NCI-H510A treated with DMSO at 0.1 percent for 48 hours (cell line): ENCODE measurements around the gene WRAP73.

Experiments
- DNase-seq: peaks from one replicate; lab custom pipeline; 2025; lab: John Stamatoyannopoulos, UW

The WRAP73 gene, protein sequence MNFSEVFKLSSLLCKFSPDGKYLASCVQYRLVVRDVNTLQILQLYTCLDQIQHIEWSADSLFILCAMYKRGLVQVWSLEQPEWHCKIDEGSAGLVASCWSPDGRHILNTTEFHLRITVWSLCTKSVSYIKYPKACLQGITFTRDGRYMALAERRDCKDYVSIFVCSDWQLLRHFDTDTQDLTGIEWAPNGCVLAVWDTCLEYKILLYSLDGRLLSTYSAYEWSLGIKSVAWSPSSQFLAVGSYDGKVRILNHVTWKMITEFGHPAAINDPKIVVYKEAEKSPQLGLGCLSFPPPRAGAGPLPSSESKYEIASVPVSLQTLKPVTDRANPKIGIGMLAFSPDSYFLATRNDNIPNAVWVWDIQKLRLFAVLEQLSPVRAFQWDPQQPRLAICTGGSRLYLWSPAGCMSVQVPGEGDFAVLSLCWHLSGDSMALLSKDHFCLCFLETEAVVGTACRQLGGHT

GRCh38 chr1:3649342-3650247, at the start of gene WRAP73:
TSS of gene WRAP73 (minus strand) at chr1:3650103. CDS start at chr1:3649999, 104 bp downstream.
- peak; percentile 58 for DNase-seq

GRCh38 chr1:3699596-3699995, 49.7 kb upstream of the WRAP73 start:
- no peak for DNase-seq

DNA sequence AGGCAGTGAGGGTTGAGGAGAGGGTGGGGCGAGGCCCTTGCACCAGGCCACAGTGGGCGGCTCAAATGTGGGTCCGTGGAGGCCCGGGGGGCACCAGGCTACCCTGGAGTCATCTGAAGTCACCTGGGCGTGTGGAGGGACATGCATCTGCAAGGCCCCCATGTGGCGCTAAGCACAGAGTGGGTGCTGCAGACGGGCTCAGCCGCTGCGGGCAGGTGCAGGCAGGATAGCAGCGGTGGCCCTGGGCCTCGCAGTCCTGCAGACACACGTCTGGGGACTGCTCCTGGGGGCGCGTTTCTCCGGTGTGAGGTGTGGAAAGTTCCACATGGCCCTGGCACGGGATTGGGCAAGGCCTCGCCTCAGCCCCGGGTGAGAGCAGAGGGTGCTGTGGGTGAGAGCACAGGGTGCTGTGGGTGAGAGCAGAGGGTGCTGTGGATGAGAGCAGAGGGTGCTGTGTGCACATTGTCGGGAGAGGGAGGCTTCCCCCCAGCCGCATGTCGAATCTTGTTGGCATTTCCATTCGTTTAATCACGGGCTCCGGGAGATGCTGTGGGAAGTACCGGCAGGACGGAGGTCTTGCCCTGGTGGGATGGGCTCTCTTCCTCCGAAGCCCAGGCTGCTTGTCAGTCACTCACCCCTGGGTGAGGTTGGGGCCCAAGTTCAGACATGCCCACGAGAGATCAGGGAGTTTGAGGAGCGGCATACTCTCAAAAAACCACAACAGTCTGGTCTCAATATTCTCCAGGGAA, 48.9 kb upstream of the WRAP73 start:
- no peak for DNase-seq

- DNase-seq: peak; percentile 89
Observed at GRCh38 chr1:3697810-3698209, 47.9 kb upstream of the WRAP73 start.

- no peak for DNase-seq
Observed at GRCh38 chr1:3697104-3697503, 47.2 kb upstream of the WRAP73 start.

- DNase-seq: no peak
Observed at GRCh38 chr1:3696689-3697088, 46.8 kb upstream of the WRAP73 start.

GRCh38 chr1:3695326-3696217, 45.7 kb upstream of the WRAP73 start:
- DNase-seq: peak; percentile 35

DNA sequence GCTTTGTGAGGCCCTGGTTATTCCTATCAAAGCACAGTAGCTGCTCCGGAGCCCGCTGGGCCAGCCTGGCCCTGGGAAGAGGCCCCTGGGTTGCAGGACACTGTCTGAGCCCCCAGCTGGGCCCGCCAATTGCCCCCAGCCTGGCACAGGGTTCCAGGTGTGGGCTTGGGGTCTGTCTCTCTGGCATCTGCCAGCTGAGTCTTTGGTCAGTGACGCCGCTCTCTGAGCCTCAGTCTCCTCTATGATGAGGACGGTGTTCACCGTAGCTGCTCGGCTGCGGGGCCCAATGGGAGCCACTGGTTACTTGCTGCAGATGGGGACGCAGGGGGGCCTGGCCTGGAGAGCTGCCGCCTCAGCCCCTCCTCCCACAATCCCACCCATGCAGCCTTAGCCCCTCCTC, 43.4 kb upstream of the WRAP73 start:
- no peak for DNase-seq

GRCh38 chr1:3692598-3692997, 42.7 kb upstream of the WRAP73 start:
- no peak for DNase-seq

DNA sequence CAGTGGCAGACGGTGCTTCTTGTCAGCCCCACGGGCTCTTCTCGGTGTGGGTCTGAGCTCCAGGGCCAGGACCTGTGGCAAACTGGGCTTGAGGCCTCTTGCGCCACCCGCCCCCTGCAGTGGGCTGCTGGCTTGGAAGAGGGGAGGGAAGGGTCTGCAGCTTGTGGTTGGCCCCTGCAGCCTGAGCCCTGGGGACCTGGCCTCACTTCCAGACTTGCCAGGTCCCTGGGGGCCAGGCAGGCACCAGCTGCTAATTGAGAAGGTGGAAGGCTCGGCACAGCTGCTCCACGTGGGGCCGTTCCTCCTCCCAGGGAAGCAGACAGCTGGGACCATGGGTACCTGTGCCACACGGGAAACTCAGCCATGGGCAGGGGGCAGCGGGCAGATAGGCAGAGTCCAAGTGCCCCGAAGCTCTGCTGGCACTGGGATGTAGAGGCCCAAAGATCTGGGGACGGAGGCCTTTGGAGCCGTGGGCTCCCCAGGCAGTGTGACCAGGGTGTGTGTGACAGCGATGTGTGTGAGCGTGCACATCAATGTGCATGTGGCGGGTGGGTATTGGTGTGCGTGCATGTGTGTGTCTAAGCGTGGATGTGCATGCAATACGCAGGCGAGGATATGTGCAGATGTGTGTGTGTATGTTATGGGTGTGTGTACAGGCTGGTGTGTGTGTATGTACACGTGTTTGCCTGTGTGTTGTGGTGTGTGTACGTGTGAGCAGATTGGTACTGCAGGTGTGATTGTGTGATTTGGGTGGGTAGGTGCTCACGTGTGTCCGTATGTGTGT, 41.7 kb upstream of the WRAP73 start:
- no peak for DNase-seq

DNA sequence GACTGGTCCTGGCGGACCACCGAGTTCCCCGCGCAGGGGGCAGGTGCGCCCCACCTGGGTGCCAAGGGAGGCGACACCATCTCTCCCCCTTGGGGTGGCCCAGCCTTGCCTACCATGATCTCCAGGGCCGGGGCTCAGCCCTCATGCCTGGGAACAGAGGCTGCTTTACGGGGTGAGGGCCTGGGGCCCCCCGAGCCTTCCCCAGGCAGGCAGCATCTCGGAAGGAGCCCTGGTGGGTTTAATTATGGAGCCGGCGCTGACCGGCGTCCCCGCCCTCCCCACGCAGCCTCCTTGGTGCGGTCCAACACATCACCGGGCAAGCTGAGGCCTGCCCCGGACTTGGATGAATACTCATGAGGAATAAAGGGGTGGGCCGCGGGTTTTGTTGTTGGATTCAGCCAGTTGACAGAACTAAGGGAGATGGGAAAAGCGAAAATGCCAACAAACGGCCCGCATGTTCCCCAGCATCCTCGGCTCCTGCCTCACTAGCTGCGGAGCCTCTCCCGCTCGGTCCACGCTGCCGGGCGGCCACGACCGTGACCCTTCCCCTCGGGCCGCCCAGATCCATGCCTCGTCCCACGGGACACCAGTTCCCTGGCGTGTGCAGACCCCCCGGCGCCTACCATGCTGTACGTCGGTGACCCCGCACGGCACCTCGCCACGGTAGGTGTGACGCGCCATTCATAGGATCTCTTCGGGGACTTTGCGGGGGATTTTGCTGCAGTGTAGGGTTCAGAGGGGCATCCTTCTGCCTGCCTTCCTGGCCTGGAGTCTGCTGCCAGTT, 40.6 kb upstream of the WRAP73 start:
- DNase-seq: peak; percentile 28

GRCh38 chr1:3689138-3689750, 39.3 kb upstream of the WRAP73 start:
- no peak for DNase-seq

- no peak for DNase-seq
Observed at GRCh38 chr1:3688356-3689137, 38.6 kb upstream of the WRAP73 start.

DNA sequence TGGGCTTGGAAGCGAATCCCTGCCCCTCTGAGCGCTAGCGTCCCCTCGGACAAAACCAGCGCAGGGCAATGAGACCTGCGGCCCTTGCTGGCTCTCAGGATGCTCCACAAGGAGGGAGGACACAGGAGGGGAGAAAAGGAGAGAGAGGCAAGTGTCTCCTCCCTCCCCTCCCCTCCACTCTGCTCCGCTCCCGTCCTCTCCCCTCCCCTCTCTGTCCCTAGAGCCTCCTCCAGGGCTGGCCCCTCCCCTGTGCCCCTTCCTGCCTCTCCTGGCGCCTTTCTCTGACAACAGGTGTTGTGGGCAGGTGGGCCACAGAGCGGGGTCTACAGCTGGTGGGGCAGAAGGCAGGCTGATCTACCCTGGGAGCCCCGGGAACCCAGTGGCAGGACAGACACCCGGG, 37.6 kb upstream of the WRAP73 start:
- DNase-seq: peak; percentile 35

- no peak for DNase-seq
Observed at GRCh38 chr1:3685906-3686305, 36.0 kb upstream of the WRAP73 start.

GRCh38 chr1:3685222-3685621, 35.3 kb upstream of the WRAP73 start:
- no peak for DNase-seq

GRCh38 chr1:3683992-3684391, 34.1 kb upstream of the WRAP73 start:
- DNase-seq: no peak

DNA sequence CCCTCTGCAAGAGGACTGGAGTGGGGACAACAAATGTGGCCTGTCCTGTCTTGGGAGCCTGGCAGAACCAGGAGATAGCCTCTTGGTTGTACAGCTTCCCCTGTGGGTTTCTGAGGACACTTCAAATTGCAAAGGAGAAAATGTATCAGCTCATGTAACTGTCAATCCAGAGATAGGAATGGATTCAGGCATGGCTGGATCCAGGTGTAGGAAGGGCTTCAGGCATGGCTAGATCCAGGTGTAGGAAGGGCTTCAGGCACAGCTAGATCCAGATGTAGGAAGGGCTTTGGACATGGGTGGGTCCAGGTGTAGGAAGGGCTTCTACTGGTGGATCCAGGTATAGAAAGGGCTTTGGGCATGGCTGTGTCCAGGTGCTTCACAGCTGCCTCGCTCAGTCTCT, 33.3 kb upstream of the WRAP73 start:
- no peak for DNase-seq
